Measurements from ENCODE around the gene NEURL1.
"Not testable (repeated sequence)": the region's sequence is repeated elsewhere in the genome, so short reads cannot be mapped to it uniquely, and the experiment has no call there.

NEURL1 gene

DNA sequence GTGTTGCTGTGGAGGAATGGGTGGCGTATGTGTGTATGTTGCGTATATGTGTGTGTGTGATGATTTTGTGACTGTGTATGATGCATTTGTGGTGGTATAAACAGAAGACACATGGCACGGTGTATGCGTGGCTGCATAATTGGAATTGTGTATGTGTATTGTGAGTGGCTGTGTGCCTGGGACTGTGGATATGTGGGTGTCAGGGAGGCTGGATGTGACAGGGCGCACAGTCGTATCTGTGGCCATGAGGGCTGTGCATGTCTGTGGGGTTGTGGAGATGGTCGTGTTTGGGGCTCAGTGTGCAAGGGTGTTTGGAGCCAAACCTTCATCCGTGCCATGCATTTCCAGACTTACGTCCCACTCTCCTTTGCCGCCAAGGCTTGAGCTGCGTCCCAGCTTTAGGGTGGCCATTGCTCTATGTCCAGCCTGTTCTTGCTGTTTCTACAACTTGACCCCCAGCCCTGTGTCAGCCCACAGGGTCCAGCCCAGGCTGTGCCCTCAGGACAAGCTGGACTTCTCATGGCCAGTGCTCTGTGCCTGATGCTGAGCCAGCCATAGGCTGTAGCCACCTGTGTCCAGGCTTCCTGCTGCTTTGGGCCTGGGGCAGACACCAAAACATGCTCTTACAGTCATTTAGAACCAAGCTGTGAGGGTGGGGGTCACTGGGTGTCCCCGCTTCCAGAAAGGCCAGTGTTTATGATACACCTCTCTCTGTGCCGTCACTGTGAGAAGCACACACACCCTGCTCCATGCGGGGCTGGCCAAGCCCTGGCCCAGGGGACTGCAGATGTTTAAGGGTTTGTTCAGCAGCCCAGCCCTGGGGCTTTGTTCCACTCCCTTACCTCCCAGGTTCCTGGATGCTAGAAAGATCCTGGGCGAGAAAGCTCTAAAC, 127.6 kb downstream of the NEURL1 start:
- H3K27me3 Mint-ChIP-seq = no peaks in the 10 kb centered on the region
- no peaks in the 10 kb centered on the region for H3K4me1 Mint-ChIP-seq (ENCODE audit: low read depth)
- no peaks in the 10 kb centered on the region for H3K36me3 Mint-ChIP-seq (ENCODE audit: low read depth)
- H3K4me3 Mint-ChIP-seq = no peak overlapping the region
- no peaks in the 10 kb centered on the region for H3K9me3 Mint-ChIP-seq
- H3K27ac Mint-ChIP-seq = no peak overlapping the region

- Mint-ChIP-seq H3K27ac (no peak overlapping the region), H3K9me3 (no peaks in the 10 kb centered on the region), H3K4me1 (ENCODE audit: low read depth) (no peaks in the 10 kb centered on the region), H3K4me3 (no peak overlapping the region), H3K27me3 (no peaks in the 10 kb centered on the region), H3K36me3 (ENCODE audit: low read depth) (no peaks in the 10 kb centered on the region)
Observed at GRCh38 chr10:103621783-103622125, 128.2 kb downstream of the NEURL1 start.

GRCh38 chr10:103622286-103622685, 128.8 kb downstream of the NEURL1 start:
- Mint-ChIP-seq H3K27ac (no peak overlapping the region), H3K9me3 (no peaks in the 10 kb centered on the region), H3K4me1 (ENCODE audit: low read depth) (no peaks in the 10 kb centered on the region), H3K4me3 (no peak overlapping the region), H3K27me3 (no peaks in the 10 kb centered on the region), H3K36me3 (ENCODE audit: low read depth) (no peaks in the 10 kb centered on the region)

- no peak overlapping the region for H3K27ac Mint-ChIP-seq
- H3K36me3 Mint-ChIP-seq (ENCODE audit: low read depth) = no peaks in the 10 kb centered on the region
- H3K4me3 Mint-ChIP-seq = no peak overlapping the region
- no peaks in the 10 kb centered on the region for H3K27me3 Mint-ChIP-seq
- no peaks in the 10 kb centered on the region for H3K9me3 Mint-ChIP-seq
- no peaks in the 10 kb centered on the region for H3K4me1 Mint-ChIP-seq (ENCODE audit: low read depth)
Observed at GRCh38 chr10:103622935-103623574, 129.6 kb downstream of the NEURL1 start.

DNA sequence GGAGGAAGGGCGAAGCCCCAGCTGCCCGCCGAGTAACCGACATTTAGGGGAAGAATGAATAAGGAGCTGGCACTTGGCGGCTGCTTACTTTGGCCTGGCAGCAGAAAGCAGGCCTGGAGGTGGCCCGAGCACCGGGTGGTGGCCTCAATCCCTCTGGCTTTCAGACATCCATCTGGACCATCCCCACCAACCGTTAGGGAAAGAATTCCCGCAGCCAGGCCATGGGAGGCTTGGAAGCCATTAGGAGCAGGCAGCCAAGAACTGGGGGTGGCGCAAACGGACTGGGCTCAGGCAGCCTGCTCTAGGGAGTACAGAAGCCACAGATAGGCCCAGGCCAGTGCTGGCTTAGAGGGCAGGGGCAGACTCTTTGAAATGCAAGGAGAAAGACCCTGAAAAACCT, 132.7 kb downstream of the NEURL1 start:
- Mint-ChIP-seq H3K9me3 (no peaks in the 10 kb centered on the region), H3K27me3 (no peaks in the 10 kb centered on the region), H3K36me3 (ENCODE audit: low read depth) (no peaks in the 10 kb centered on the region), H3K27ac (no peak overlapping the region), H3K4me3 (no peak overlapping the region), H3K4me1 (ENCODE audit: low read depth) (no peaks in the 10 kb centered on the region)

GRCh38 chr10:103627111-103627892, 133.8 kb downstream of the NEURL1 start:
- H3K4me3 Mint-ChIP-seq = no peak overlapping the region
- no peaks in the 10 kb centered on the region for H3K36me3 Mint-ChIP-seq (ENCODE audit: low read depth)
- no peaks in the 10 kb centered on the region for H3K9me3 Mint-ChIP-seq
- no peaks in the 10 kb centered on the region for H3K27me3 Mint-ChIP-seq
- H3K27ac Mint-ChIP-seq = no peak overlapping the region
- no peaks in the 10 kb centered on the region for H3K4me1 Mint-ChIP-seq (ENCODE audit: low read depth)

GRCh38 chr10:103627893-103628292, 134.4 kb downstream of the NEURL1 start:
- Mint-ChIP-seq H3K36me3 (ENCODE audit: low read depth) (no peaks in the 10 kb centered on the region), H3K9me3 (no peaks in the 10 kb centered on the region), H3K27ac (no peak overlapping the region), H3K4me3 (no peak overlapping the region), H3K4me1 (ENCODE audit: low read depth) (no peaks in the 10 kb centered on the region), H3K27me3 (no peaks in the 10 kb centered on the region)

DNA sequence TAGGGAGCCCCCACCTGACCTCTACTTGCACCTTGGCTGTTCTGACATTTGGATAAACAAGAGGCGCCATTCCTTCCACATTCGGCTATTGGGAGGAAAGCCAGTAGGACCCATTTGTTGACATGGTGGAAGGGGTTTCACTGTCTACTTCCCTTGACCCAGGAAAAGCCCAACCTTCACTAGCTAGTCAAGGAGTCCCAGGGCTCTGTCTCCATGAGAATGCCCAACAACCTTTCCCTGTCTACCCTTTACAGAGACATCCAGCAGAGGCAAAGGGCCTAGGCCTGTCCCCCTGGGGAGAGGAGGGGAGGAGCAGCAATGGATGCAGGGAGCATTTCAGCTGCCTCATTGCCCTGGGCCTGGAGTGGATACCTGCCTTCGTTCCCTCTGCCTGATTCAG, 136.1 kb downstream of the NEURL1 start:
- no peaks in the 10 kb centered on the region for H3K36me3 Mint-ChIP-seq (ENCODE audit: low read depth)
- no peaks in the 10 kb centered on the region for H3K9me3 Mint-ChIP-seq
- H3K27me3 Mint-ChIP-seq = no peaks in the 10 kb centered on the region
- no peaks in the 10 kb centered on the region for H3K4me1 Mint-ChIP-seq (ENCODE audit: low read depth)
- no peak overlapping the region for H3K27ac Mint-ChIP-seq
- no peak overlapping the region for H3K4me3 Mint-ChIP-seq

GRCh38 chr10:103630156-103630555, 136.7 kb downstream of the NEURL1 start:
- Mint-ChIP-seq H3K27ac (no peak overlapping the region), H3K9me3 (no peaks in the 10 kb centered on the region), H3K27me3 (no peaks in the 10 kb centered on the region), H3K36me3 (ENCODE audit: low read depth) (no peaks in the 10 kb centered on the region), H3K4me1 (ENCODE audit: low read depth) (no peaks in the 10 kb centered on the region), H3K4me3 (no peak overlapping the region)

DNA sequence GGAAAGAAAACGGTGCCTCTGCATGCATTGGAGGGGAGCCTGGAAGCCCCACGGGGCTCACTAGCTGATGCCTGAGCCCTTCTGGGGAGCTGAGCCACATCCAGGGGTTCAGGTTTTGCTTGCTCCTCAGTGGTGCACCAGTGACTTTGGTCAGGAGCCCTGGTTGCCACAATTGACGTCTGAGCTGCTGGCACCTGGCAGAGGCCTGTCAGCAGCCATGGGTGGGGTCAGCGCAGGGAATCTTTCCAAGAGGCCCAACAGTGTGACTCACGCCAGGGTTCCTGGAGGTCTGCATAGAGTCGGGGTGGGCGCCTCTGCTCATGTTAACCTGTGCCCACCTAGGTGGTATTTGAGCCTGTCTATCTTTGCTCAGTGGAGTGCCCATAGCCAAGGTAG, 138.7 kb downstream of the NEURL1 start:
- H3K27ac Mint-ChIP-seq = no peak overlapping the region
- no peaks in the 10 kb centered on the region for H3K36me3 Mint-ChIP-seq (ENCODE audit: low read depth)
- no peaks in the 10 kb centered on the region for H3K9me3 Mint-ChIP-seq
- H3K27me3 Mint-ChIP-seq = no peaks in the 10 kb centered on the region
- no peaks in the 10 kb centered on the region for H3K4me1 Mint-ChIP-seq (ENCODE audit: low read depth)
- no peak overlapping the region for H3K4me3 Mint-ChIP-seq

DNA sequence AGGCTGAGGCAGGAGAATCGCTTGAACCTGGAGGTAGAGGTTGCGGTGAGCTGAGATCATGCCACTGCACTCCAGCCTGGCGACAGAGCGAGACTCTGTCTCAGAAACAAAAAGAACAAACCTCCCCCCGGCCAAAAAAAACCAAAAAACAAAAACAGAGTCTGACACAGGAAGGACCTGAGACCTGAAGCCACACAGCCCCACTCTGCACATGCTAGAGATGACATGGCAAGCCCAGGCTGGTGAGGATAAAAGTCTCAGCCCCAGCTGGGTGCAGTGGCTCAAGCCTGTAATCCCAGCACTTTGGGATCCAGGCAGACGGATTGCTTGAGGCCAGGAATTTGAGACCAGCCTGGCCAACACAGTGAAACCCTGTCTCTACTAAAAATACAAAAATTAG, 139.4 kb downstream of the NEURL1 start:
- not testable (repeated sequence) for H3K27me3 Mint-ChIP-seq; H3K4me1 Mint-ChIP-seq (ENCODE audit: low read depth); H3K9me3 Mint-ChIP-seq; H3K36me3 Mint-ChIP-seq (ENCODE audit: low read depth); H3K27ac Mint-ChIP-seq; H3K4me3 Mint-ChIP-seq

GRCh38 chr10:103633846-103634245, 140.3 kb downstream of the NEURL1 start:
- no peaks in the 10 kb centered on the region for H3K36me3 Mint-ChIP-seq (ENCODE audit: low read depth)
- no peaks in the 10 kb centered on the region for H3K9me3 Mint-ChIP-seq
- no peak overlapping the region for H3K27ac Mint-ChIP-seq
- H3K4me3 Mint-ChIP-seq = no peak overlapping the region
- no peaks in the 10 kb centered on the region for H3K4me1 Mint-ChIP-seq (ENCODE audit: low read depth)
- H3K27me3 Mint-ChIP-seq = no peaks in the 10 kb centered on the region

DNA sequence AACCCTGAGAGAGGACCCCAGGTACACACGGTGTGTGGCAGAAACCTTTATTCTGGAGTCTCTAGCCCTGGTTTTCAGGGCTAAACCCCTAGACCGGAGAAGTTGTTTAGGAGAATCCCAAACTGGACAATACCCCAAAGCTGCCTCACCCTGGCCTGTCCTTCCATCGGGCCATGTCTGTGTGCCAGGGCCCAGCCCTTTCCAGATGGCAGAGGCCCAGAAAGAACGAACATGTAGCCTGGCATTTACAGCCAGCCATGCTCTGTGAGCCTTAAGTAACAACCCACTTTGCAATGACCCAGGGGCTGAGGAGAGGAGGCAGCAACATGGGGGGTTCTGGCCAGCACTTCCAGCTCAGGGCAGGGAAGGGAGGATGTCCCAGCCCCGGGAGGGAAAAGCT, 142.1 kb downstream of the NEURL1 start:
- H3K27ac Mint-ChIP-seq = no peak overlapping the region

DNA sequence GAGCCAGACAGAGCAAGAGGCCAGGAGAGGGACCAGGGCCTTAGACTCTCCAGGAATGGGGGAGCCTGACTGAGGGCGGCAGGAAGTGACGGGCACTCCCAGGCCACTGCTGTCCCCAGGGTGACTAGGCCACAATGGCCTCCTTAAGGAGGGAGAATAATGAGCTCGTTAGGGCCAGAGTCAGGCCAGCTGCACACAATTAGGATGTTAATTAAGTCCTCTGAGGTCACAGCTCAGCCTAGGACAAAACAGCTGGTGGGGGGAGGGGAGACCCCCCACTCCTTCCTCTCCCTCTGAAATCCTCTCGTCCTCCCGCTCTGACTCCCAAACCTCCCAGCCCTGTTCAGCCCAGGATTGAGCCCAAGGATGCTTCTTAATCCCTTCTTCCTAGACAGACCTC, 143.0 kb downstream of the NEURL1 start:
- Mint-ChIP-seq H3K4me1 (ENCODE audit: low read depth) (no peaks in the 10 kb centered on the region), H3K36me3 (ENCODE audit: low read depth) (no peaks in the 10 kb centered on the region), H3K27ac (no peak overlapping the region), H3K27me3 (no peaks in the 10 kb centered on the region), H3K9me3 (no peaks in the 10 kb centered on the region), H3K4me3 (no peak overlapping the region)

More for the DNA sequence above, 142.1 kb downstream of the NEURL1 start:
- Mint-ChIP-seq H3K27me3 (no peaks in the 10 kb centered on the region), H3K9me3 (no peaks in the 10 kb centered on the region), H3K4me1 (ENCODE audit: low read depth) (no peaks in the 10 kb centered on the region), H3K36me3 (ENCODE audit: low read depth) (no peaks in the 10 kb centered on the region), H3K4me3 (no peak overlapping the region)

GRCh38 chr10:103637011-103637410, 143.5 kb downstream of the NEURL1 start:
- H3K4me1 Mint-ChIP-seq (ENCODE audit: low read depth) = no peaks in the 10 kb centered on the region
- no peaks in the 10 kb centered on the region for H3K27me3 Mint-ChIP-seq
- no peak overlapping the region for H3K27ac Mint-ChIP-seq
- no peak overlapping the region for H3K4me3 Mint-ChIP-seq
- no peaks in the 10 kb centered on the region for H3K9me3 Mint-ChIP-seq
- H3K36me3 Mint-ChIP-seq (ENCODE audit: low read depth) = no peaks in the 10 kb centered on the region

All from stimulated activated naive CD8-positive, alpha-beta T cell treated with anti-CD3 and anti-CD28 coated beads, Interleukin-15, Interleukin-2, amounts not matched to agents 100 ng/mL and 50 ng/mL, for 24 hours (primary cell).